Heart left ventricle (tissue), 13 donors: ENCODE results near the gene SUPT5H.

ENCODE experiments used
- POLR2A ChIP-seq, 2 donors: fragments of 450-650 bp; IDR thresholded peaks; one replicate each; pipeline ENCODE4 v1.6.1; 2017; ENCODE audit warnings: antibody characterized with exemption in 2 of 2, mild to moderate bottlenecking in 2 of 2, moderate library complexity in 2 of 2
- TF ChIP-seq, protein P1 (sequence below), 12 donors: fragments of 200-600 bp; sonication (generic) in 4 of 12; IDR thresholded peaks; one replicate each; pipeline versions ENCODE4 v1.5.0 to v1.8.0; 2018 to 2022; ENCODE audit warnings: antibody characterized with exemption in 12 of 12, mild to moderate bottlenecking in 5 of 12
- donor health status: ischemic (EF 13 %, LVEDD 7.1; RV severe dilation, severe dysfunction).
- donor health status: DM: no; HTN: yes; CAD: no.
- donor health status: DM: no; HTN: no; CAD: no.
- donor health status: ischemic (EF 25% LVEDD 6.9; RV normal size, moderate dysfunction).
- donor health status: ischemic (EF 25% LVEDD 5.7; RV mildly dilated, moderate dysfunction).
- donor health status: ischemic (EF 35%, LVEDD 5.7; RV mildly dilated, moderate dysfunction).
- donor health status: nonischemic (EF 11% LVEDD 7.7; RV severe dilation, severe dysfunction).
- donor health status: DM: yes; HTN: yes; CAD: no.
- donor health status: PGD.
- donor health status: ischemic (EF 29% LVEDD 5.4; RV normal size, mild dysfunction).
- donor health status: nonischemic (EF 23%, LVEDD 6.1; RV moderate dilation, normal function).

DNA sequence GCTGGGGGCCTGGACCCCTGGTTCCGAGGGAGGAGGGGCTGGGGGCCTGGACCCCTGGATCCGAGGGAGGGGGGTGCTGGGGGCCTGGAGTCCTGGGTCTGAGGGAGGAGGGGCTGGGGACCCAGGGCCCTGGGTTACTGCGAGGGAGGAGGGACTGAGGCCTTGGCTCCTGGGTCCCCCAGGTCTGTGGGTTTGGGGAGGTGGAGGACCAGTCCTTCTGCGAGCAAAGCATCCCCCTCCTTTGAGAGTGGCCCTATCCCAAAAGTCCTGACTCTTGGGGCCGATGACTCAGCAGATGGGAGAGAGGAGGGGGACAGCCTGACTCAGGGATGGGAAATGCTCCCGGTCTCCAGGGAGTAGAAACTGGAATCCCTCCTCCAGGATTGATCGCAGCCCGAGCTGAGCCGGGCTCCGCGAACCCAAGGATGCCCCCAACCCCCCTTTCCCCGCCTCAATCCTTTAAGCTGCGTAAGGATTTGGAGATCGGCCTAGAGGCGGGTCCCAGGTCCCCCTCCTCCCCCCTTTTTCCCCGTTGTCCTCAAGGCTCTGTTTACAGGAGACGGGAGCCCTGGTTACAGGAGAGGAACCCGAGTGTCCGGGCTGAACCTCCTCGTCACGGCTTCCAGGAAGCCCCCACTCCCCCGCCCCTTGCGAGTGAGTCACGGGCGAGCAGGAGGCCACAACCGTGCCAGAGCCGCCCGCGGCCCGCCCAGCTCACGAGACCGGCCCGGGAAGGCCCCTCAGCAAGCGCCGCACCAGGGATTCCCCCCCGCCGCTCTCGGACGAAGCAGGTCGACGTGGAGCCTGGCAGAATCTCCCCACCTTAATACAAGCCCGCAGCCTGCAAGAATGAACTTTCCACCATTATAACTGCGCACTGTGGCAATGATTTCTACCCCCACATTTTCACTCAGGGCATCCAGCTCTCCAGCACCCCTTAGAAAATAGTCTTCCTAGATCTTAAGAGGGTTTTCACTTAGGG lies 41.8 kb upstream of the SUPT5H start:
- TF ChIP-seq POLR2A (IDR thresholded peaks at IDR 0.05), result peak in 1 of 2 donors; percentile 87
- TF ChIP-seq, protein P1, sequence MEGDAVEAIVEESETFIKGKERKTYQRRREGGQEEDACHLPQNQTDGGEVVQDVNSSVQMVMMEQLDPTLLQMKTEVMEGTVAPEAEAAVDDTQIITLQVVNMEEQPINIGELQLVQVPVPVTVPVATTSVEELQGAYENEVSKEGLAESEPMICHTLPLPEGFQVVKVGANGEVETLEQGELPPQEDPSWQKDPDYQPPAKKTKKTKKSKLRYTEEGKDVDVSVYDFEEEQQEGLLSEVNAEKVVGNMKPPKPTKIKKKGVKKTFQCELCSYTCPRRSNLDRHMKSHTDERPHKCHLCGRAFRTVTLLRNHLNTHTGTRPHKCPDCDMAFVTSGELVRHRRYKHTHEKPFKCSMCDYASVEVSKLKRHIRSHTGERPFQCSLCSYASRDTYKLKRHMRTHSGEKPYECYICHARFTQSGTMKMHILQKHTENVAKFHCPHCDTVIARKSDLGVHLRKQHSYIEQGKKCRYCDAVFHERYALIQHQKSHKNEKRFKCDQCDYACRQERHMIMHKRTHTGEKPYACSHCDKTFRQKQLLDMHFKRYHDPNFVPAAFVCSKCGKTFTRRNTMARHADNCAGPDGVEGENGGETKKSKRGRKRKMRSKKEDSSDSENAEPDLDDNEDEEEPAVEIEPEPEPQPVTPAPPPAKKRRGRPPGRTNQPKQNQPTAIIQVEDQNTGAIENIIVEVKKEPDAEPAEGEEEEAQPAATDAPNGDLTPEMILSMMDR (IDR thresholded peaks at IDR 0.05), result no peak
